Activated T-cell treated with anti-CD3 and anti-CD28 coated beads, Interleukin-2, amount 50 U/mL, for 72 hours (primary cell): ENCODE data around the gene SOBP. TPM values are rescaled to one million over a fixed set of nuclear protein-coding genes. Genes with fewer than 3 reads are reported as not detected.

Experiments used
- ATAC-seq, 2 donors: fragments of 150-1000 bp; cut with Tn5 transposase; replicated peaks in 1 of 2; 2 replicates each; pipeline ENCODE4 v1.10.0; 2021; ENCODE audit warnings: moderate library complexity in 2 of 2, mild to moderate bottlenecking in 1 of 2
- DNase-seq, 2 donors: peaks; one replicate each; pipeline ENCODE4 v3.0.0; 2021 to 2022; ENCODE audit warnings: mixed read lengths in 1 of 2
- H3K27ac Mint-ChIP-seq: one replicate; pipeline ENCODE4 v1.8.0; 2022; ENCODE audit warnings: mild to moderate bottlenecking, moderate library complexity, mixed read lengths
- H3K27me3 Mint-ChIP-seq: one replicate; pipeline ENCODE4 v1.8.0; 2022; ENCODE audit warnings: low read depth, mixed read lengths
- H3K36me3 Mint-ChIP-seq, 2 donors: one replicate each; pipeline ENCODE4 v1.8.0; 2022; ENCODE audit warnings: mixed read lengths in 2 of 2, mild to moderate bottlenecking in 1 of 2; ENCODE audit not compliant: insufficient read depth in 2 of 2
- H3K4me1 Mint-ChIP-seq: one replicate; pipeline ENCODE4 v1.8.0; 2022; ENCODE audit warnings: low read depth, mixed read lengths
- H3K4me3 Mint-ChIP-seq, 2 donors: one replicate each; pipeline ENCODE4 v1.8.0; 2022; ENCODE audit warnings: mild to moderate bottlenecking in 2 of 2, mixed read lengths in 2 of 2, moderate library complexity in 2 of 2
- H3K9me3 Mint-ChIP-seq, 2 donors: one replicate each; pipeline ENCODE4 v1.8.0; 2022; ENCODE audit warnings: mixed read lengths in 2 of 2
- total RNA-seq, 2 donors: library from RNA; stranded (reverse); gene quantifications; one replicate each; pipeline ENCODE4 v1.2.3, GENCODE V29; 2022

Gene SOBP
- total RNA-seq, 2 donors from 2014 or later, result 0.44 to 0.91 TPM

DNA sequence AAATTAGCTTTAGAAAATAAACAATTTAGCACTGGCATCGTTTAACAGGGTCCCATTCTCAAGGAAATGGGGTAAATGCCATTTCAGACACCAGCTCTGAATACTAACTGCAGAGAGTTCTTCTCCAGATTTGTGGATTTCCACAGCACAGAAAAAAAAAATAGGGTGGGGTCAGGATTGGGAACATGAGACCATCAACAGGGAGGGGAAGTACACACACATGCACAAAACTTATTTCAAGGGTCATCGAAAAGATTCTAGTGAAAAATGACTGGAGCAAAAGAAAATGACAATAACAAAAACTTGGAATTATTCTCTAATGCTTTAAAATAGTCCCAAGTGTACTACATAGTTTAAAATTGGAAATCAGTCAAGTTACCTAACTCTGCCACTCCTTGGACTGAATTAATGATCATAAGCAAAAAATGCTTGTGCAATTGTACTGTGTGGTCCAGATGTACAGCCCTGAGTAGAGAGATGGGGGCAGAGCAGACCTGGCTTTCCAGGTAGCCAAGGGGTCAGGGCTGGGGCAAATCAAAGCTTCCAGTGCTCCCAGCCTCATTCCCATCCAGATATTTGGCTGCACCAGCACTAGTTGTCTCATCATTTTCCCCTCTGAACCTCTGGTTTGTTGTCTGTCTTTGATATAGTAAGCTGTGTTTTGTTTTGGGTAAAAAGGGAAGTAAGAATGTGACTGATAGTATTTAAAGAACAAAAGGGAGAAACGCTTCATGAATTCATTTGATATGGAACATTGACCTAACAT lies 152.4 kb downstream of the SOBP start:
- no peaks in the 10 kb centered on the region for H3K4me1 Mint-ChIP-seq
- no peak for ATAC-seq
- no peak overlapping the region for H3K27ac Mint-ChIP-seq
- H3K27me3 Mint-ChIP-seq, result peaks cover 19% of the 10 kb centered on the region
- no peak for DNase-seq
- no peak overlapping the region for H3K4me3 Mint-ChIP-seq
- H3K9me3 Mint-ChIP-seq, result no peaks in the 10 kb centered on the region
- H3K36me3 Mint-ChIP-seq, result no peaks in the 10 kb centered on the region

DNA sequence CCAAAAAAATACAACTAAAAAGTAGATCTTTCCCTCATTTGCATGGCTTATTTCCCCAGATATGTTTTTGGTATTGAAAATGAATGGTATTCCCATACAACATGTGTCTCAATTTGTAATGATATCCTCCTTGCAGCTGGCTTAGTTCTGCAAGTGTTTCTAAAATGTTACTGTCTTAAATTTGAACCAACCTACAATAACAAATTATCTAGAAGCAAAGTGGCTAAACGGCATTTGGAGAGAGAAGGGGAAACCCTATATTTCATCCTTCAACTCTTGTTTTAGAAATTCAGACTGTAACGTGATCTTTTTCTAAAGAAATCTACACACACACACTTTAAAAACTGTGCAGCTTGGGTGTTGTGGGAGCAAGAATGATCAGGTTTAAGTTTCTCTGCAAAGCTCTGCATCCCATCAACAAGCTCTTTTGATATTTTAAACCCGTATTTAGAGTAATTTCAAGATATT lies 153.0 kb downstream of the SOBP start:
- H3K4me1 Mint-ChIP-seq, result no peaks in the 10 kb centered on the region
- H3K36me3 Mint-ChIP-seq, result no peaks in the 10 kb centered on the region
- no peaks in the 10 kb centered on the region for H3K9me3 Mint-ChIP-seq
- H3K4me3 Mint-ChIP-seq, result no peak overlapping the region
- H3K27me3 Mint-ChIP-seq, result peaks cover 14% of the 10 kb centered on the region
- no peak overlapping the region for H3K27ac Mint-ChIP-seq
- DNase-seq (no peak), ATAC-seq (no peak)

DNA sequence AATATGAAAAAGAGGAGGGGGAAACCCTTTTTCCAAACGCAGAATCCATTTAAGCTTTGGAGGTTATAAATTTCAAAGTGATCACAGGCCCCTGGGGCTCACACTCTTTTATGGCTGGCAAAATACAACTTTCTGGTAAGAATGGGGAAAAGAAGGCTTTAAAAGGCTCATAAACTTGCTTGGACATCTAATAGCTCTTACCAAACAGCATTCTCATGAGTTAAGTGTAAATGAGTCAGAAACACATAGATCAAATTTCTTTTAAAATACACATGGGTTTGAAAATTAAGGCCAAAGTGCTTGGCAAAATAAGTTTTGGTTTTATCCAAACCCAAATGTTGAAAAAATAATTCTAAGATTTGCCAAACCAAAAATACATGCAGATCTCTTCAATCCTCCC lies 154.6 kb downstream of the SOBP start:
- no peak overlapping the region for H3K4me3 Mint-ChIP-seq
- H3K27me3 Mint-ChIP-seq, result peaks cover 11% of the 10 kb centered on the region
- H3K27ac Mint-ChIP-seq, result no peak overlapping the region
- DNase-seq (no peak), ATAC-seq (no peak)
- H3K4me1 Mint-ChIP-seq, result no peaks in the 10 kb centered on the region
- H3K9me3 Mint-ChIP-seq, result no peaks in the 10 kb centered on the region
- H3K36me3 Mint-ChIP-seq, result no peaks in the 10 kb centered on the region

DNA sequence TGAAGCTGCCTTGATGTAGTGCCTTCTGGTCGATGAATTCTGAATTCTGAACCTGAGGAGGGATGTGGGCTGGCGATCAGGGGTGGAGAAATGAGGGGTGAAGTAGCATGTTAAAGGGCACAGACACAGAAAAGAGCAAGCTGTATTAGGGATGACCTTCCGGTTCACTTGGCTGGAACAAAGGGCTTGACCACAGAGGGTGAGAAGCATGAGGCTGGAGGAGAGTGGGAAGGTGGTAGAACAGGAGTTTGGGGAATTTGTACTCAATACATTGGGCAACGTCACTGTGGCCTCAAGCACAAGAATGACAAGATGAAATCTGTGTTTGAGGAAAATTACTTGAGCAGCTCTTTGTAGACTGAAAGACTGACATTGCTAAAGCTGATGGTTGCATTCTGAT lies 155.8 kb downstream of the SOBP start:
- Mint-ChIP-seq H3K9me3 (no peaks in the 10 kb centered on the region), H3K4me3 (no peak overlapping the region), H3K36me3 (no peaks in the 10 kb centered on the region), H3K4me1 (no peaks in the 10 kb centered on the region), H3K27ac (no peak overlapping the region), H3K27me3 (no peaks in the 10 kb centered on the region)
- DNase-seq (no peak), ATAC-seq (no peak)

DNA sequence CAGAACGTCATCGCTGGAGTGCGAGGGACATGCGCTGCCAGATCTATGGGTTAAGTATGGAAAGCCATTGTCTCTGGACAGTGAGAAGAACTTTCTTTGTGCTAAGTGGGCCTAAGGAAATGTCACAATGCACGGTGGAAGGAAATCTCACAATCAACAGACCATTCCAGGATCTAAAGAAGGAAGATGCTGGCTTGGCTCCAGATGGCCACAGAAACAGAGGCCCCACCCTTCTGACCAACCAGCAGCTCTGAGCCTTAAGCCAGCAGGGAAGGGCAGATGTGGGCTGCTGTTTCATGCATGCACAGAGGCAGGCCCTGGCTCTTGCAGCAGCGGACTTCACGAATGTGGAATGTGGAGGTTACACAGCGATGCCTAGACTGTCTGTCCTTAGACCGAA lies 156.3 kb downstream of the SOBP start:
- ATAC-seq (no peak), DNase-seq (no peak)
- Mint-ChIP-seq H3K4me3 (no peak overlapping the region), H3K9me3 (no peaks in the 10 kb centered on the region), H3K4me1 (peaks cover 4% of the 10 kb centered on the region), H3K27me3 (no peaks in the 10 kb centered on the region), H3K27ac (no peak overlapping the region), H3K36me3 (no peaks in the 10 kb centered on the region)

DNA sequence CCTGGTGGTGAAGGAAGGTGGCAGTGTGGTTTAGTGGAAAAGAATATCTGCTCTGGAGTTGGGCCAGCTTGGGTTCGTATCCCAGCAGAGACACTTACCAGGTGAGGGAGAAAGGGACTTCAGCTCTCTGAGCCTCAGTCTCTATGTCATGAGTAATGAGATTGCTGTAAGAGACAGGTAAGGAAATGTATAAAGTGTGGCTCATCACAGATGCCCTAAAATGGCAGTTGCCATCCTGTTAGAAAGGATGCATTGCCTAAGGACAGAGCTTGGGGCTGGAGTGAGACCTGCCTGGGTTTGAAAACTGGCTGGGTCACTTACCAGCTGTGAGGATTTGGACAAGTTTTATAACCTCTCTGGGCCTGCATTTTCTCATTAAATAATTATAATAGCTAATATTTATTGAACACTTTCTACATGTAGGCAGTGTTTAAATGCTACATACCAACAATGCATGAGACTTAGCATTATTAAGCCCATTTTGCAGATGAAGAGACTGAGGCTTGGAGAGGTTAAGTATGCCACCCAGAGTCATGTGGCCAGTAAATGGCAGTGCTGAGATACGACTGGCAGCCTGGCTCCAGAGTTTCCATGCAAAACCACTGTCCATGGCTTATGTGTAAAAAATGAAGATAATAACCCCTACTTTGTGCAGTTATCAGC lies 157.0 kb downstream of the SOBP start:
- peaks cover 6% of the 10 kb centered on the region for H3K4me1 Mint-ChIP-seq
- no peak overlapping the region for H3K27ac Mint-ChIP-seq
- no peak for DNase-seq
- peaks cover 0 to under 1% of the 10 kb centered on the region in 2 donors for H3K9me3 Mint-ChIP-seq
- no peaks in the 10 kb centered on the region for H3K36me3 Mint-ChIP-seq
- no peak for ATAC-seq
- H3K27me3 Mint-ChIP-seq, result no peaks in the 10 kb centered on the region
- no peak overlapping the region for H3K4me3 Mint-ChIP-seq

DNA sequence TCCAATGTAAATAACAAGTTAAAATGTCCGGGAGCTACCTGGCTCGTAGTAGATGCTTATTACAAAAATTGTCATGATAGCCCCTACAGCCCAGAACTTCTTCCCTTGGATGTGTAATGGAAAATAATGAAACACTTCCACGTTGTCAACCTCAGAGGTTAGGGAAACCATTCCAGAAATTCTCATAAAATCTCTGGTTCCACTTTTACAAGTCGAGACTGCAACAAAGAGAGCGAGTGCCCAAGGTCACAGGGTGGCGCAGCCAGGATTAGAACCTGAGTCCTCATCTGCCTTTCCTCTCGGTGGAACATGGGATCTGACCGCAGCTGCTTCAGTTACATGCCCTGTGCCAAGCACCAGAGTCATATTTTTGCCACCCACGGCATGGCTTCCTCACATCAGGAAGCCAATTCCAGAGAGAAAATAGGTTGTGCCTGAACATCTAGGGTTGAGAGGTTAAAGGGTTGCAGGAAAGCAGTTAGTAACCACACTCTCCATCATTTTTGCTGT lies 157.6 kb downstream of the SOBP start:
- Mint-ChIP-seq H3K4me1 (peaks cover 6% of the 10 kb centered on the region), H3K9me3 (peaks cover 0 to 3% of the 10 kb centered on the region in 2 donors), H3K36me3 (no peaks in the 10 kb centered on the region), H3K27me3 (no peaks in the 10 kb centered on the region), H3K27ac (no peak overlapping the region), H3K4me3 (no peak overlapping the region)
- ATAC-seq (no peak), DNase-seq (no peak)

DNA sequence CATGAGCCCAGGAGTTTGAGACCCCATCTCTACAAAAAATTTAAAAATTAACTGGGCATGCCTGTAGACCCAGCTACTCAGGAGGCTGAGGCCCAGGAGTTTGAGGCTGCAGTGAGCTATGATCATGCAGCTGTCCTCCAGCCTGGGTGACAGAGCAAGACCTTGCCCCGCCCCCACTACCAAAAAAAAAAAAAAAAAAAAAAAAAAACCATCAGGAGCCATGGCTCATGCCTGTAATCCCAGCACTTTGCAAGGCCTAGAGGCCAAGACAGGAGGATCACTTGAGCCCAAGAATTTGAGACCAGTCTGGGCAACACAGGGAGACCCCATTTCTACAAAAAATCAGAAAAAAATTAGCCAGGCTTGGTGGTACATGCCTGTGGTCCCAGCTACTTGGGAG lies 159.1 kb downstream of the SOBP start:
- H3K27me3 Mint-ChIP-seq, result no peaks in the 10 kb centered on the region
- H3K4me1 Mint-ChIP-seq, result peaks cover 6% of the 10 kb centered on the region
- H3K27ac Mint-ChIP-seq, result no peak overlapping the region
- ATAC-seq (no peak), DNase-seq (no peak)
- no peak overlapping the region for H3K4me3 Mint-ChIP-seq
- H3K36me3 Mint-ChIP-seq, result no peaks in the 10 kb centered on the region
- H3K9me3 Mint-ChIP-seq, result peaks cover 0 to 3% of the 10 kb centered on the region in 2 donors

DNA sequence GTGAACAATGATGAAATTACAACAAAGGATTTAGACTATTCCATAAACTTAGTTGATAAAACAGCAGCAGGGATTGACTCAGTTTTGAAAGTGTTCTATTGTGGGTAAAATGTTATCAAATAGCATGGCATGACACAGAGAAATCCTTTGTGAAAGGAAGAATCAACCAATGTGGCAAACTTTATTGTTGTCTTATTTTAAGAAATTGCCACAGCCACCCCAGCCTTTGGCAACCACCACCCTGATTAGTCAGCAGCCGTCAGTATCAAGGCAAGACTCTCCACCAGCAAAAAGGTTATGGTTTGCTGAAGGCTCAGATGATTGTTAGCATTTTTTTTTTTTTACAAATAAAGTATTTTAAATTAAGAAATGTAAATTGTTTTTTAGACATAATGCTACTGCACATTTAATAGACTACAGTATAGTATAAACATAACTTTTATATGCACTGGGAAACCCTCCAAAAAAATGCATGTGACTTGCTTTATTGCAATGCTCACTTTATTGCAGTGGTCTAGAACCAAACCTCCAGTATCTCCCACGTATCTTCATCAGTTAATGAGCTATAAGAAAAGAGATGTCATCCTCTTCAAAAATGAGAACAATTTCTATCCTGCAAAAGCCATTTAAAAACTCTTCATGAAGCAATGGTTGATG lies 162.7 kb downstream of the SOBP start:
- H3K9me3 Mint-ChIP-seq, result peaks cover 0 to 3% of the 10 kb centered on the region in 2 donors
- DNase-seq (no peak), ATAC-seq (no peak)
- H3K36me3 Mint-ChIP-seq, result no peaks in the 10 kb centered on the region
- no peak overlapping the region for H3K4me3 Mint-ChIP-seq
- H3K27ac Mint-ChIP-seq, result no peak overlapping the region
- H3K27me3 Mint-ChIP-seq, result no peaks in the 10 kb centered on the region
- peaks cover 18% of the 10 kb centered on the region for H3K4me1 Mint-ChIP-seq

DNA sequence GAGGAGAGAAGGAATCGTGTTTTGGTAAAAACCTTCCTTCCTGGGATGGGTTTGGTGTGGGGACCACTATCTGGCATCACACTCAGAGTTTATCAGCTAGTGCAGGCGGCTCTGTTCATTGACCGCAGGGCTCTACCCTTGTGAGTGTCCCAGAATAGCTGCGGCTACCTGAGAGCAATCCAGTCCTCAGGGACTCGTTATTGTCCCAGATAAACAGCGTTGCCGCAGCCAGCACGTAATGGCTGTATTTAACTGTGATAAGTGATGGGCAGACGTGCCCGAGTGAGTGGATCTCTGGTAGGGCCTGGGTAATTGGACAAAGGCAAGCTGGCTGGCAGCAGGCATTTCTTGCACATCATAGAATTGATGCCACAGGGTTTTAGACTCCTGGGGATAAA lies 163.3 kb downstream of the SOBP start:
- H3K9me3 Mint-ChIP-seq, result peaks cover 0 to 3% of the 10 kb centered on the region in 2 donors
- no peaks in the 10 kb centered on the region for H3K27me3 Mint-ChIP-seq
- no peaks in the 10 kb centered on the region for H3K36me3 Mint-ChIP-seq
- DNase-seq (no peak), ATAC-seq (no peak)
- H3K27ac Mint-ChIP-seq, result no peak overlapping the region
- H3K4me3 Mint-ChIP-seq, result no peak overlapping the region
- H3K4me1 Mint-ChIP-seq, result peaks cover 24% of the 10 kb centered on the region

DNA sequence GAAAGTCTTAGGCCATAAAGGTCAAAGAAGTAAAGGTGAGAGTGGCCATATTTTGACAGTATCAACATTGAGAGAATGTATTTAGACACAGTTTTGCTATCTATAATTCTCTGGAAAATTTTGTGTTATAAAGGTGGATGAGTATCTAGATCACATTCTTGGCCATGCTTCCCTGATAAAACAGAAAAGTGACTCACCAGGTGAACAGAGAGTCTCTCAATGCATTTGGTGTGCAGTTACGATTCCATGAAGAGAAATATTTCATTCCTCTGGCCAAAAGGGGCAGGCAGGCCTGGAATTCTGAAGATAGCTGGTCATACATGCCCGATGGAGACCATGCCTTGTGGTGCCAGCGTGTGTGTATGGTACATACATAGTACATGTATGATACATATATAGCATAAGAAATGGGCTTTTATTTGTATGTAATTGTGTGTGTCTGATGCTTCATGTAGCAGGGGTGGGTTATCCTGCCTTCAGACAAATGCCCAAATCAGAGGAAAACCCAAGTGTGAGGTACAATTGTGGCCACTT lies 164.0 kb downstream of the SOBP start:
- no peak for ATAC-seq
- DNase-seq, result no peak
- no peaks in the 10 kb centered on the region for H3K36me3 Mint-ChIP-seq
- H3K4me1 Mint-ChIP-seq, result peaks cover 31% of the 10 kb centered on the region
- H3K4me3 Mint-ChIP-seq, result no peak overlapping the region
- H3K27me3 Mint-ChIP-seq, result no peaks in the 10 kb centered on the region
- no peak overlapping the region for H3K27ac Mint-ChIP-seq
- H3K9me3 Mint-ChIP-seq, result peaks cover 0 to 3% of the 10 kb centered on the region in 2 donors

DNA sequence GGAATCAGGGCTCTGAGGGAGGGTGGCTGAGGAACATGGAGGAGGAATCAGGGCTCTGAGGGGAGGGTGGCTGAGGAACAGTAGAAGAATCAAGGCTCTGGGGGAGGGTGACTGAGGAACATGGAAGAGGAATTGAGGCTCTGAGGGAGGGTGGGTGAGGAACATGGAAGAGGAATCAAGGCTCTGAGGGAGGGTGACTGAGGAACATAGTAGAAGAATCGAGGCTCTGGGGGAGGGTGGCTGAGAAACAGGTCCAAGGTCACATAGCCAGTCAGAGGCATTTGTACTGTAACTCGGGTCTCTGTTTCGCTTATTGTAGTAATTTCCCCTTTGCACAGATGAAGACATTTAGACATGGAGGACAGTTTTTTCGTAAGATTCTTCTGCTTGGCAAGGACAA lies 164.8 kb downstream of the SOBP start:
- H3K36me3 Mint-ChIP-seq, result no peaks in the 10 kb centered on the region
- no peaks in the 10 kb centered on the region for H3K27me3 Mint-ChIP-seq
- H3K4me1 Mint-ChIP-seq, result peaks cover 37% of the 10 kb centered on the region
- DNase-seq, result no peak
- no peak for ATAC-seq
- H3K27ac Mint-ChIP-seq, result no peak overlapping the region
- H3K9me3 Mint-ChIP-seq, result peaks cover 0 to 3% of the 10 kb centered on the region in 2 donors
- H3K4me3 Mint-ChIP-seq, result no peak overlapping the region

DNA sequence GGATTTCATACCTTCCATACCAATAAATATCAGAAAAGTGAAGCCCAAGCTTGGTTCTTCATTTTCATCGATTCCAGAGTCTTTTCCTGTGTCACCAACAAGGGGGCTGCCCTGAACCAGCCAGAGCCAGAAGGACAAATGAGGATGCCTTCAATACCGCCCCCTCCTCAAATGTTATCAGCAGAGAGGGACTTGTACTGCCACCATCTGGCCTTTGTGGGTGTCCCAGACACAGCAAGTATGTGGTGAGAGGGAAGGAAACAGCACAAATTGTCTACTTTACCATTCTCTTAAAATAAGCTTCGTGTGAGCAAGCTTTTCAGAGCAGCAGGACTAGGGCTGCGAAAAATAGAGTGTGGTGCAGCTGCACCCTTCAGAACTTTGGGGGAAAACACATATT lies 165.3 kb downstream of the SOBP start:
- Mint-ChIP-seq H3K9me3 (peaks cover 0 to 3% of the 10 kb centered on the region in 2 donors), H3K36me3 (no peaks in the 10 kb centered on the region), H3K4me3 (no peak overlapping the region), H3K27ac (no peak overlapping the region), H3K4me1 (peaks cover 37% of the 10 kb centered on the region), H3K27me3 (no peaks in the 10 kb centered on the region)
- ATAC-seq (no peak), DNase-seq (no peak)
